ENCODE data around the gene CFDP1. TPM values are rescaled to one million over a fixed set of nuclear protein-coding genes. Genes with fewer than 3 reads are reported as not detected.
A peak's percentile ranks its signal among the peaks of the same experiment; 100 is the strongest.

The CFDP1 gene
- total and polyA plus RNA-seq, 8 donors, result 43.4 to 151 (median 134) TPM

- H3K27ac ChIP-seq, result no peak overlapping the region
- no peak for ATAC-seq
Observed at GRCh38 chr16:75379339-75379738, 54.0 kb downstream of the CFDP1 start.

GRCh38 chr16:75378616-75379015 lies 54.7 kb downstream of the CFDP1 start:
- H3K4me3 ChIP-seq, result no peak overlapping the region
- no peaks in the 10 kb centered on the region for H3K36me3 ChIP-seq
- TF ChIP-seq CTCF (IDR thresholded peaks at IDR 0.05), result no peak
- DNase-seq (no peak), ATAC-seq (no peak)
- no peak overlapping the region for H3K27ac ChIP-seq
- H3K4me1 ChIP-seq, result peaks cover 6 to 38% of the 10 kb centered on the region in 2 donors
- intact Hi-C loops (cut with DNase I), result no loop called here
- H3K27me3 ChIP-seq, result peaks cover 0 to 5% of the 10 kb centered on the region in 2 donors
- no peaks in the 10 kb centered on the region for H3K9me3 ChIP-seq

More at GRCh38 chr16:75379339-75379738, 54.0 kb downstream of the CFDP1 start:
- no peaks in the 10 kb centered on the region for H3K9me3 ChIP-seq
- H3K4me1 ChIP-seq, result peaks cover 6 to 38% of the 10 kb centered on the region in 2 donors
- H3K36me3 ChIP-seq, result no peaks in the 10 kb centered on the region
- DNase-seq, result no peak
- TF ChIP-seq CTCF (IDR thresholded peaks at IDR 0.05), result no peak
- H3K4me3 ChIP-seq, result no peak overlapping the region
- intact Hi-C loops (cut with DNase I), result no loop called here
- H3K27me3 ChIP-seq, result peaks cover 0 to 5% of the 10 kb centered on the region in 2 donors

- intact Hi-C loops (cut with DNase I), result no loop called here
- ATAC-seq (peak; percentile 81), DNase-seq (peak in 1 of 4 donors; percentile 26)
- H3K9me3 ChIP-seq, result no peaks in the 10 kb centered on the region
- no peaks in the 10 kb centered on the region for H3K36me3 ChIP-seq
- H3K27me3 ChIP-seq, result peaks cover 0 to 5% of the 10 kb centered on the region in 2 donors
- TF ChIP-seq CTCF (IDR thresholded peaks at IDR 0.05), result no peak
- no peak overlapping the region for H3K4me3 ChIP-seq
- H3K27ac ChIP-seq, result no peak overlapping the region
- peaks cover 6 to 38% of the 10 kb centered on the region in 2 donors for H3K4me1 ChIP-seq
Observed at GRCh38 chr16:75377729-75378386, 55.4 kb downstream of the CFDP1 start.

GRCh38 chr16:75376475-75377161 lies 56.7 kb downstream of the CFDP1 start:
- ATAC-seq (peak; percentile 19), DNase-seq (no peak)
- peaks cover 6 to 37% of the 10 kb centered on the region in 2 donors for H3K4me1 ChIP-seq
- H3K27ac ChIP-seq, result no peak overlapping the region
- H3K9me3 ChIP-seq, result no peaks in the 10 kb centered on the region
- intact Hi-C loops (cut with DNase I), result no loop called here
- H3K4me3 ChIP-seq, result no peak overlapping the region
- H3K27me3 ChIP-seq, result peaks cover 0 to 5% of the 10 kb centered on the region in 2 donors
- no peaks in the 10 kb centered on the region for H3K36me3 ChIP-seq
- no peak for TF ChIP-seq CTCF (IDR thresholded peaks at IDR 0.05)

GRCh38 chr16:75374388-75374787 lies 58.9 kb downstream of the CFDP1 start:
- TF ChIP-seq CTCF (IDR thresholded peaks at IDR 0.05), result no peak
- Histone ChIP-seq H3K27me3 (peaks cover 0 to 5% of the 10 kb centered on the region in 2 donors), H3K9me3 (no peaks in the 10 kb centered on the region), H3K4me3 (no peak overlapping the region), H3K36me3 (no peaks in the 10 kb centered on the region), H3K4me1 (peaks cover 0 to 15% of the 10 kb centered on the region in 2 donors), H3K27ac (no peak overlapping the region)
- intact Hi-C loops (cut with DNase I), result no loop called here
- ATAC-seq, result no peak
- DNase-seq, result no peak

All from left lung (tissue), 10 donors.